IPS DF 19.7 (cell line): Measurements from ENCODE around the gene GPR68.

ENCODE experiments used
- DNase-seq: peaks from one replicate; pipeline ENCODE4 v3.0.0-alpha.2; 2013; ENCODE audit warnings: low read depth, low spot score

GPR68 gene, protein sequence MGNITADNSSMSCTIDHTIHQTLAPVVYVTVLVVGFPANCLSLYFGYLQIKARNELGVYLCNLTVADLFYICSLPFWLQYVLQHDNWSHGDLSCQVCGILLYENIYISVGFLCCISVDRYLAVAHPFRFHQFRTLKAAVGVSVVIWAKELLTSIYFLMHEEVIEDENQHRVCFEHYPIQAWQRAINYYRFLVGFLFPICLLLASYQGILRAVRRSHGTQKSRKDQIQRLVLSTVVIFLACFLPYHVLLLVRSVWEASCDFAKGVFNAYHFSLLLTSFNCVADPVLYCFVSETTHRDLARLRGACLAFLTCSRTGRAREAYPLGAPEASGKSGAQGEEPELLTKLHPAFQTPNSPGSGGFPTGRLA

DNA sequence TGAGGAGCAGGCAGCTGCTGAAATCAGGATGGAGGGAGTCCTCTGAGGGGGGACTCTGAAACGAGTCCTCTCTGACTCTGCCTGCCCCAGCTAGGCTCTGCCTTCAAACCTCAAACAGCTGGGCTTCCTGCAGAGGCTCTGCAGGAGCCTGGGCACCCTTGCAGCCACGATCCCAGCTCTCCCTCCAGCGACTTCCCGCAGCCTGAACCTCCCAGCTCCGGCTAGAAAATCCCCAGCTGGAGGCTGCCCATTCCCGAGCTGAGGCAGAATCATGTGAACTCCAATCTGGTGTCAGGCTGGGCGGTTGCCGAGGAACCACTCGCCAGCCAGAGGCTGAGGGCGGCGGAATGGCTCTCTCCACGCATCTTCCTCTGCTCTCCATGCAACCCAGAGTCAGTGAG is at the start of gene GPR68:
GPR68 (minus strand) TSS at position 204 of the 401 bp plus-strand sequence. CDS start 9,654 bp downstream, outside the sequence.
- DNase-seq, result no peak

DNA sequence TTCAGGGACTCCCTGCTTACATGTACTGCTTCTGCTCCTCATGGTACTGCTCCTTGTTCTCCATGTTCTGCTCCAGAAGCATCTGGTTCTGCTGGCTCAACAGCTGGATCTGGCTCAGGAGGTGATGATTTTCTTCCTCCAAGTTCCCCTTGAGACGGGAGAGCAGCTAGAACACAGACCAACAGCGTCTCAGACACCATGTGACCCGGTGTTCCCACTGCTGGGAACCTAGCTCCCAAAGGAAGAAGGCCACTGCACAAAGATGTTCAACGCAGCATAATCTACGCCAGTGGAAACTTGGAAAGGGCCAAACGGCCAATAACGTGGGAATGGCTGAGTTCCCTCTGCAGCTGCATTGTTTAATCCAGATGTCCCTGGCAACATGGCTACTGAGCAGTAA is 49.6 kb upstream of the GPR68 start:
- DNase-seq, result no peak

DNA sequence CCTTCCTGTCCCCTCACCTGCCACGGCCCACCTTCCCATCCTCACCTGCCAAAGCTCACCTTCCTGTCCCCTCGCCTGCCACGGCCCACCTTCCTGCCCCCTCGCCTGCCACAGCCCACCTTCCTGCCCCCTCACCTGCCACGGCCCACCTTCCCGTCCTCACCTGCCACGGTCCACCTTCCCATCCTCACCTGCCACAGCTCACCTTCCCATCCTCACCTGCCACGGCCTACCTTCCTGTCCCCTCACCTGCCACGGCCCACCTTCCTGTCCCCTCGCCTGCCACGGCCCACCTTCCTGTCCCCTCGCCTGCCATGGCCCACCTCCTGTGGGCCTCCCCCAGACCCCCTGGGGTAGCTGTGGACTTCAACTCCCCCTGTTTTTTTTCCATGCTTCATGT is 48.8 kb upstream of the GPR68 start:
- DNase-seq, result no peak

DNA sequence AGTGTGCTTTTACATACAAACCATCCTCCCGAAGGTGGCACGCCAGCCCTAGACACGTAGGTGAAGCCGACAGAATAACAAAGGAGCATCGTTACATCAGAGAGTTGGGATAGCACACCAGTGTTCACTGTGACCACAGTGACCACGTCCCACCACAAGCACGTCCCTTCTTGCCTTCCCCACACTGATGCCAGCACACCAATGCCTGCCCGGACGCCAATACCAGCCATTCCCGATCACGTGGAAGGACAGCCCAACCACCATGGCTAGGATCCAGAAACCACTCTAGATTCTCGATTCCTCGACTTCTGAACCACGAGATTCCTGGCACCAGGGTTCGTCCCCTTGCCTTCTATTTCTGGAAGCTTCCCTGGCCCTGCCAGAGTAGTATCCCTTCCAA is 48.0 kb upstream of the GPR68 start:
- DNase-seq, result no peak

DNA sequence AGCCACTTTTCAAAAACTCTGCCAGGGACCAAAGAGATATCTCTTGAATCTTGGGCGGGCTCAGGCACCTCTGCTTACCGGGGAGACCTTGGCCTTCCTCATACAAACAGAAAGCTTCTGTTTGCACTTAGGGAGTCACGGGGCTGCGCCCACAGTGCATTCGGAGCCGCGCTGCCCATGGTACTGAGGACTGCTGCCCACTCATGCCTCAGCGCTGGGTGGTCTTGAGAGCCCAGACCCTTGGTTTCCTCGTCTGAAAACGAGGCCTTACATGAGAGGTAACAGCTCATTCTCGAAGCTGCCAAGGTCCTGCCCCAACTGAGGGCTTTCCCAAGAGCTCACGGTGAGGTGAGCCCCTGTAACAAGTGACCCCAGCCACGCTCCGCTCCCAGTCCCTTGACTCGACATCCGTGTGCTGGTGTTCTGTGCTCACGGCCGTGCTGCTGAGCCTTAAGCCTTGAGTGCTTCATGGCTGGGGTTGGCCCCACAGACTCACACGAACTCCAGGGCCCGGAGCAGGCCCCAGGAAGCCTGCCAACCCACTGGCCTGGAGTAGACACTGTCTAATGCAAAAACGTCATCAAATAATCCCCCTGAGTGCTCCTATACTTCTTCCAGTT is 47.4 kb upstream of the GPR68 start:
- no peak for DNase-seq

DNA sequence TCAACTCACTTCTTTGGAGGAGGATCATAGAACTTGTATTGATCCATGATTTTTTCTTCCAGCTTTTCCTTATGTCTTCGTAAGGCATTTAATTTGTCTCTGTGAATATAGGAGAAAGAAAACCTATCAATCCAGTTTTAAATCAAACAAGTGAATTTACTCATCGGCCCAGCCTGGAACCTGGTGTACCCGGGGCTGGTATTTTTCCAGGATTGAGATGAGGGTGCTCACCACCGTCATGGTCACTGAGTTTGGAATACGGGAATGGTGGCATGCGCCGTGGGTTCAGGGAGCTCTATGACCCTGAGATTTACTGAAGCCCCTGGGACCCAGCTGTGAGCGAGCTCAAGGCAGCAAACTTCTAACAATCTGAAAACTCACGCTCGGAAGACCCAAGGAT is 46.5 kb upstream of the GPR68 start:
- DNase-seq, result no peak

DNA sequence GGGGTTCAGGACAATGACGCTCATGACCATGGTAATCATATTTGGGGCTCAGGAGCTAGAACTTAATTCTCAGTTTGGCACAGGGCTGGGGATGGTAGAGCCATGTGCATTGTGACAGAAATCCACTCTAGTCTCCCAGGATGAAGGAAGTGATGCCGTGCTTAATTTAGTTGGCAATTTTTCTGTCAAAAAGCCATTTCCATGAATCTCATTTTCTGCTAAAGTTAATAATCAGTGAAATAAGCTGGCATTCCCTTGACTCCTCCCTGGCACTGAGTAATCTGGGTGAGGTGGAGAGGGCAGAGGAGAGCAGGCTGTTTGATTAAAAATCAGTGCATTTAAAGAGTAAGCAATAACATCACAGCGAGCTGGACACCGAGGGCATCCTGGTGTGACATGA is 45.0 kb upstream of the GPR68 start:
- no peak for DNase-seq

DNA sequence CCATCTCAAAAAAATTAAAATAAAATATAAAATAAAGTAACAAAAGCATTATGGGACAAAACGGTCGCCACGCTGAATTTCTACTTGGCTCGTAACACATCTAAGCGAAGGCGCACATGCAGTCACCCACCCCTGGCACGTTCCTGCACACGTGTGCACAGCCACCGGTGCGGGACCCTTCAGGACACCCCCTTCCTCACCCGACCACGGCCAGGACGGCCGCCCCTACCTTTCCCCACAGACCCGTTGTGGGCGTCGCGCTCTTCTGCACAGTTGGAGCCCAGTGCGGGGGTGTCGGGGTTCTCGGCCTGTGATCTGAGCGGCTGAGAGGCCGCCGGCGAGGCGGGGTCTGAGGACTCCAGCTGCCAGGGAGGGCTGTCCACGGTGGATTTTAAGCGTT is 44.4 kb upstream of the GPR68 start:
- no peak for DNase-seq

DNA sequence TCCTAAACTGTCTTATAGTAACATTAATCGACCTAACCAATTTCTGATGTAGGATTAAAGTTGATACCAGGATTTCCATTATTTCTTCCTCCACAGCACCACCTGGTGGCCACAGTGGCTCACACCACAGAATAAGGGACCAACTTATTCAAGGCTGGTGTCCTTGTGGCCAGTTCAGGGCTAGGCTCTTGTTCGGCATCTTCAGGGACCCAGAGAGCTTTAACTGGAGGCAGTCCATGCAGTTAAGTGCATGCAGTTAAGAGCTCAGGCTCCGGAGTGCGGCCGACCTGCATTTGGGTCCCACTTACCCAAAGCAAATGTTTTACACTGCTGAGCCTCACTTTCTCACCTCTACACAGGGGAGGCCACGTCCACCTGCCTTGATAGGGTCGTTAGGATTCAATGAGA is 42.0 kb upstream of the GPR68 start:
- DNase-seq, result peak; percentile 72

DNA sequence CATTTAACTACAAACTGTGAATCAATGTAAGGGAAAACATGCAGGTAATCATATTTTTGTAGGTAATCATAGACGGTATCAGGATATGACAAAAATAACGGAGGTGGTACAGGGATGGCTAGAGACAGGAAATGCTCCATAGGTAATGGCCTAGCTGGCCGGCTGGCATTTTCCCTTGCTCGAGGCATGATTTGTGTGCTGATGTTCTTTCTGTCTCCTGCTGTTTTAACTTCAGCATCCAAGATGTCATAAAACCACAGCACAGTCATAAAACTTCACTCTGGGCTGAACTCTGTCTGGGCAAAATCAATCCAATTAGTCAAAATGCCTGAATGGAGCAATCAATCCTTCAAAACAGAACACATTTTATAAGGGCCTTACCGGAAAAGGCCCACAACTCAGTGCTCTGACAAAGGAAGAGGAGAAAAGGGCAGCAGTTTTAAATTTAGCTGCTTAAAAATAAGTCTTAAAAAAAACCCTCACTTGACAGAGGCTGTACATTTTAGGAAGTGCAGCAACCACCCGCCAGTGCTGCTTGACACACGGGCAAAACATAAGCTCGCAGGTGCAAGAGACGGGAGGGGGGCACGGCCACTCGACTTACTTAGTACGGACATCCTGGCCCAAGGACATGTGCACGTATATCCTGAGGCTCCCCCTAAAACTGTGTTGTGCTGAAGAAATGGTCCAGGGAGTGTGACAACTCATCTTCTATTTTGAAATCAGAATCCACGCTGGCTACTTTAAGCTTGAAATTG is 40.5 kb upstream of the GPR68 start:
- DNase-seq, result no peak

DNA sequence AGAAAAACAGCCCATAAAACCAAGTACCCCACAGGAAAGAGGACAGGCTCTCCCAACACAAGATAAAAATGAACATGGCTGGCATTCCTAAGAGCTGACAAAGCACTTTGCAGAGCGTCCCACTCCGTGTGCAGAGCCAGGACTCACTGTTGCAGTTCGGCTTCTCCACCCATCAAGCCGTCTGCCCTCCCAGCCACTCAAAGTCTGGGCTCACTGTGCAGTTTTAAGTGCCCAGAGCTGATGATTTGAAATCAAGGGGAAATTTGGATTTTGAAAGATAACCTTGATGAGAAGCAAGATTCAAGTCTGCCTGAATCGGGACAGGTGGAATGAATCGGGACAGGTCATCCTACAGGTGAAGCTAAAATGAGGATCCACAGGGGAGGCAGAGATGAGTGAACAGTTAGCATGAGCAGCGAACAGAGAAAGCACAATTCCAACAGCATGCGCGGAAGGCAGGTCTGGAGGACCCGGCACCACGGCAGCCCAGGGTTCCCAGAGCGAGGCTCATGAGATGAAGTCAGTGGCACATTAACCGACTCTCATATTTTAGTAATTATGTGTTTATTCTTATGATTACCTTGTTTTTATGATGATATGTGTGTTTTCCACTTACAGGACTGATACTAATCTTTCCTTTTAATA is 39.8 kb upstream of the GPR68 start:
- DNase-seq, result no peak

DNA sequence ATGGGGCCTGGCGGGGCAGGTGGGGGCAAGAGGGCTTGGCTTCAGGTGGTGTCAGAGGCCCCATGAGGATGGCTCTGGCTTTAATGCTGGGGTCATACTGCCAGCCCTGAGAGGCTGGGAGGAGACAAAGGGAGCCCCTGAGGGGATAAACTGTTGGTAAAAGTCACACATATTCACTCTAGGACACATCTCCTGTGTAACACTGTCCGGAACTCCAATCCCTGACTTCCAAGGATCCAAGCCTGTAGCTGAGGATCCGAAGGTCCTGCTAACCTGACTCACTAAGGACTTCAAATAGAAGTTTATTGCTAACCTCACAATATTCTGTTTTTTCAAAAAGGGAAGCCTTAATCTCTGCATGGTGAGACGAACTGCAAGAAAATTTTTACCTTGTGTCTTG is 39.2 kb upstream of the GPR68 start:
- DNase-seq, result no peak

DNA sequence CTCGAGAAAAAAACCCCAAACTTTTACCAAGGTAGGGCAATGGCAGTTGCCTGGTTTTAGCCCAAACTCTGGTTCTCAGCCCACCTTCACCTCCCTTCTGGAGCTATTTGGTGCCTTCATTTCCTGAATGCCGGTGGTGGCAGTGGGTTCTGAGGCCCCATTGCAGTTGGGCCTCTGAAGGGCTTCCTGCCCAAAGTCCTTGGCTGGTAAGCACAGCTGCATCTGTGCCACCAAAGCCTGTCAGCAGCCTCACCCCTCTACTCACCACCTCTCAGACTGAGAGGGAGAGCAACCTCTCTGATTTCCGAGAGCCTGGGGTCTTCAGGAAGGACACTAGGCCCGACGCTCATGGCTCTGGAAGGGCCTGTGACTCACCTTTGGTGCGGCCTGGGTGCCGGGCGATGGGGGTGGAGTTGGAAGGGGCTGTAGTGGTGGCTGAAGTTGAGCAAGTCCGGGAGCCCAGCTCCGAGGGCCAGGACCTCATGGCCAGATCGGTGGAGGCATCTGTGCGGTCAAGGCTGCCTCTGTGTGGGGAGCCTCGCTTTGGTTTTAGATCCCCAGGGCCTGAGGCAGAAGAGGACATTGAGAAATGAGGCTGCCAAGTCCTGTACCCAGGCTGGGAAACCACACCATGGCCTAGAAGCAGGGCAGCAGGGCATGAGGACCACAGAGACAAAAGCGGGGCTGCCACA is 38.6 kb upstream of the GPR68 start:
- no peak for DNase-seq

DNA sequence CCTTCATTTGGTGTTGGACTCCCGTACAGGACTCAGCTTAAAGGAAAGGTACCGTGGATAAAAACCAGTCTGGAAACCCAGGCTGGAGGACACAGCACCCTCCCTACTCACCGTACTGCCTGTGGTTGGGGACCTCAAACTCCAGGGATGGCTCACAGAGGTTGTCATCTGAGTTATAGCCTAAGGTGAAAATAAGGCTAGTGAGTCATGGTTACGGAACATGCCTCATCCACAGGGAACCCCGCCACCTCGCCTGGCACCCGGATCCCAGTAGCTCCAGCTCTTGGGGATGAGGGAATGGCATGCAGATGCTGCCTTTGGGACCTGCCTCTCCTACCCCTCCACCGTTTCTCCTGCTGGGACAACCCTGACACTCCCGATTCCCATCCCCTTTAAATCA is 36.8 kb upstream of the GPR68 start:
- no peak for DNase-seq

DNA sequence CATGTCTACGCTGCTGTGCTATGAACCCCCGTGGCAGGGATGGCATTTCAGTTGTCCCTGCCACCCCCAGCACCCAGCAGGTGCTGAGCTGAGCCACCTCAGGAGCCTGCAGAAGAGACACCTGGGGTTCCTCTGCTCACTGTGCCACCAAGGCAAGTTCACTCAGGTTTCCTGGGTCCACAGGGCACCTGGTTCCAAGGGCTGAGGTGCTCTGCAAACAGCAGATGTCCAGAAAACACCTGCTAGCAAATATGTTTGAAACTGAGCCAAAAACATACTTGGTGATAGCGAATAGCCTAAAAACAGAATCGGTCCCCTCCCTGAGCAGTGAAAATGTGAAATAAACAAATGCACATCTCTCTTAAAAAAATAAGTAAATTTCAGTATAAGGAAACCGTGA is 35.6 kb upstream of the GPR68 start:
- no peak for DNase-seq

DNA sequence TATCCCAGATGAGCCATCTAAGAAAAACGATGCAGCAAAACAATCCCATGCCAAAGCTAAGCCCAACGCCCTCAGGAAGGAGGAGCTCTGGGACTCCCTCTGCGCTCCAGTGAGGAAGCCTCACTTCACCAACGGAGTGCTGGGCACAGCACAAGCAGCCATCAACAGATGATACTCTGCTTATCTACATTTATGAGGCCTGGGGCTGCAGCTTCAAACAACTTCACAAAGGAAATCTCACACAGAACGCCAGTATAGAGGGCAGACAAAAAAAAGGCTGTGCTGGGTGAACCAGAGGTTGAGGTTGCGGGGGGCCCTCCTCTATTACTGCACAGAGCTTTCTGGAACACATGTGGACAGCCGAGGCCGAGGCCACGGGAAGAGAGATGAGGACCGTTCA is 34.9 kb upstream of the GPR68 start:
- no peak for DNase-seq

DNA sequence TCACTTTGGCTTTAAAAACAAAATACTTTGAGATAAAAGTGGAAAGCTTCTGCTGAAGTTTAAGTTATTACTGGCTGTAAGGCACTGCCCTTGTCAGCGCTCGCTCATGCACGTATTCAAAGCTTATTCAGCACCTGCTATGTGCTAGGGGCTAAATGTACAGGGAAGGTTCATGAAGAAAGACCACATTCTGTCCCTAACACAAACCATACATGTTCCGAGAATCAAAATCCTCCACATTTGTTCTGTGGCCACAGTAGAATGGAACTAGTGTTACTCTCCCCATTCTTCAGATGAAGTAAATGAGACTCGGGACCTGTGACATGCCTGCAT is 33.8 kb upstream of the GPR68 start:
- DNase-seq, result no peak

DNA sequence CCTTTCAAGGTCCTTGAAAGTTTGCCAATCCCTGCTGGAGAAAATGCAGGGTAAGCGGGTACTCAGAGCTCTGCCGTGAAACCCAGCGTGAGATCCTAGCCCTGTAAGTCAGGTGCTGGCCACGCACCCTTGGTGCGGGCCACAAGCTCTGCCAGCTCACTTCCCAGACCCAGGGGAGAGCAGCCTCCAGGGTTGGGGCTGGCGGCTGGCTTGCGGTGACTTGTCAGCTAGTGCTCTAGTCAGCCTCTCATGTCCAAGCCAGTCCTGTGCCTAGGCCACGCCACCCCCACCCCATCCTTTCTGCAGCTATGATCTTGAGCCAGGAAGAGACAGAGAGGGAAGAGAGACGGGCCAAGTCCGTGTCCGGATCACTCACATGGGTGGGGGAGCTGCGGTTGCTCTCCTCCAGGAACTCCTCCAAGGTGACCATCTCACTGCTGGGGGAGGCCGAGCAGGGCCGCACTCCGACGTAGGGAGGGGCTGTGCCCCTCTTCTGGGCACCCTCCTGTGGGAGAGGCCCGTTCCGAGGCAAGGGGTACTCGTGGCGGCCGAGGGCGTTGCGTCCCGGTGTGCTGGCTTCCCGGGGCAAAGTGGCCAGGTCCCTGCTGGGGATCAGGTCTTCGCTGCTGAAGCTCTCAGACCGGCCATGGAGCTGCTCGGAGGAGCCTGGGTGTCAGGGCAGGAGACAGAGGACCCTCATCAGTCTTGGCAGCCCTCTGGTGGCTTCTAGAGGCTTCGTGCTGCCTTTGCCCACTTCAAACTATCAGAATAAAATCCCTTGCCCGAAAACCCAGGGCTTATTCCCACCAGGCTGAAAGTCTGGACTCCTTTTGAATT is 33.3 kb upstream of the GPR68 start:
- DNase-seq, result no peak

DNA sequence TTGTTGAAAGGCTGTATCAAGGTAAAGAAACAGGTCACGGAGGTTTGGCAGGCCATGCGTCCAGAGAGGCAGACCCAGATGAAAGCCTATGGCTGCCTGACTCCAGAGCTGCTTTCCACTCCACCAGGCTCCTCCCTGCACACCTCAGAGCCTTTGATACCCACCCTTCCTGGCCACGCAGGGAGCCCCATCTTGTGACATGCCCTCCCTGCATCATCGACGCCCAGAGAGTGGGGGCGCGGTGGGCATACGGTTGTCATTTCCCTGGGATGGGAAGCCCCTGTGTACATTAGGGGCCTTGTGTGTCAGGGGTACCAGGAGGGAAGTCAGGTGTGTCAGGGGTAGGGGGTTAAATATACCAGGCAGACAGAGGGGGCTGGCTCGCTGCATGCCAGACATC is 30.3 kb upstream of the GPR68 start:
- no peak for DNase-seq

DNA sequence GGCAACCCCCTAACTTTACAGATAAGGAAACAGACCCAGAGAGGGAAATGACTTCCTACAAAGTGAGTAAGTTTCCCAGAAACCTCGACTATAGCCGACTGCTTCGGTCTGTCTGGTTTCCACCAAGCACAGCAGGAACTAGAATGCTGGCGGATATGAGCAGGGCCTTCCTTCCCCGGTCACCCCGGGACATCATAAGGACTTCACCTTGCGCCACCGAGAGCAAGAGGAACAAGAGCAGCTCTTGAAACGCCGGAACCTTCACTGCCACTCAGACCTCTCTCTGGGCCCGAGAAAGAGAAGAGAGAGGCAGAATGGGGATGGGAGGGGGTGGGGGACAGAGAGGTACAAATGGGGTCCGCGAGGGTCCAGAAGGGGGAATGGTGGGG is 29.4 kb upstream of the GPR68 start:
- DNase-seq, result no peak

DNA sequence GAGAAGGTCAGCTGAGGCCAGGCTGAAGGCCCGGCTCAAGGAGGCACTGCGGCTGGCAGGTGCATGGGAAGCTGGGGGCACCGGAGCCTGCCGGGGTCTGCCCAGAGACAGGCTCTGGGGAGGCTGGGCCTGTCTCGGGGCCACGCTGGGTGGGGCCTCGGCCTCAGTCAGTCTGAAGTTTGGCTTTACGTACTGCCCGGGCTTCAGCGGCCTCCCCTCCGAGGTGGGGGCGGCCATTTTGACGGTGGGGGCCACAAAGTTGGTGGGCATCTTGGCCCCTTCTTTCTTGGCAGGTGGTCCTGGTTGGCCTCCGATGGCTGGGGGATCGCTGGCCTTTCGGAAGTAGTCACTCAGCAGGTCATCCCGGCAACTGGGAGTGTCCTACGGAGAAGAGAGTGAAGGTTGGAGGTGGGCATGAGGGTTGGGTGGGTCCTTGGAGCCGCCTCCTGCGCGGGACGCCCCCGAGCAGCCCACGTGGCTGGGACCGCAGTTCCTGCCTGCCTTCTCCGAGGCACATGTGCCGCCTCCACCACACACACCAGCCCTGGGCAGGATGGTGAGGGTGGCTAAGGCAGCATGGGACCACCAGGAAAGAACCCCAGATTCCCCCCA is 28.9 kb upstream of the GPR68 start:
- no peak for DNase-seq
